Measurements from ENCODE around the gene PODXL2. TPM values are rescaled to one million over a fixed set of nuclear protein-coding genes. Genes with fewer than 3 reads are reported as not detected.
"Not testable (repeated sequence)": the region's sequence is repeated elsewhere in the genome, so short reads cannot be mapped to it uniquely, and the experiment has no call there.

Gene PODXL2
- polyA plus RNA-seq, 1 donor, result 10.9 TPM

- no peak for DNase-seq
- no peaks in the 10 kb centered on the region for H3K27me3 ChIP-seq (ENCODE audit: control insufficient read depth, insufficient read depth, low read length)
- H3K9me3 ChIP-seq (ENCODE audit: control insufficient read depth, low read depth, low read length), result no peaks in the 10 kb centered on the region
- no peak overlapping the region for H3K4me3 ChIP-seq (ENCODE audit: low read length)
- peaks cover 20% of the 10 kb centered on the region for H3K4me1 ChIP-seq (ENCODE audit: control insufficient read depth, insufficient read depth, low read length)
- no CpG with 5 or more reads among the region's 9 CpGs for WGBS (ENCODE audit: insufficient coverage, low lambda C conversion rate)
- H3K36me3 ChIP-seq (ENCODE audit: control insufficient read depth, insufficient read depth, low read length), result no peaks in the 10 kb centered on the region
- no peak overlapping the region for H3K27ac ChIP-seq (ENCODE audit: low read length)
Observed at GRCh38 chr3:127699416-127700300, 70.7 kb downstream of the PODXL2 start.

DNA sequence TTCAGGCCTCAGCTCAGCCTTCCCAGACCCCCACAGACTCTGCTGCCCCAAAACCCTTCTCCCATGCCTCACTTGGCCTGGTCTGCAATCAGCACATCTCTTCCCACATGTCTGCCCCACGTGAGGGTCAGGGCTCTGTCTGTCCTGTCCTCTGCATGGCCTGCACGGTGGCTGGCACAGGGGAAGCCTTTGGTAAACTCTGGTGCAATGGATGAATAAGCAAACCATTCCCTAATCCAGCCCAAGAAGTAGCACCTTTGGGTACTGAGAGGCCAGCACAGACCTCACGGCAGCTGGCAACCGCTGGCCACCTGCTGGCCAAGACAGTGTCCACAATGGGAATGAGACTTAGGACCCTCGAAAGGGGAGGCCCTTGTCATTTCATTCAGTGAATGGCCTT lies 71.4 kb downstream of the PODXL2 start:
- no peak for DNase-seq
- H3K36me3 ChIP-seq (ENCODE audit: control insufficient read depth, insufficient read depth, low read length), result no peaks in the 10 kb centered on the region
- WGBS (ENCODE audit: insufficient coverage, low lambda C conversion rate), result 40% methylated on average over 1 of the region's 5 CpGs
- no peaks in the 10 kb centered on the region for H3K27me3 ChIP-seq (ENCODE audit: control insufficient read depth, insufficient read depth, low read length)
- no peak overlapping the region for H3K27ac ChIP-seq (ENCODE audit: low read length)
- H3K9me3 ChIP-seq (ENCODE audit: control insufficient read depth, low read depth, low read length), result no peaks in the 10 kb centered on the region
- H3K4me1 ChIP-seq (ENCODE audit: control insufficient read depth, insufficient read depth, low read length), result peaks cover 20% of the 10 kb centered on the region
- H3K4me3 ChIP-seq (ENCODE audit: low read length), result no peak overlapping the region

DNA sequence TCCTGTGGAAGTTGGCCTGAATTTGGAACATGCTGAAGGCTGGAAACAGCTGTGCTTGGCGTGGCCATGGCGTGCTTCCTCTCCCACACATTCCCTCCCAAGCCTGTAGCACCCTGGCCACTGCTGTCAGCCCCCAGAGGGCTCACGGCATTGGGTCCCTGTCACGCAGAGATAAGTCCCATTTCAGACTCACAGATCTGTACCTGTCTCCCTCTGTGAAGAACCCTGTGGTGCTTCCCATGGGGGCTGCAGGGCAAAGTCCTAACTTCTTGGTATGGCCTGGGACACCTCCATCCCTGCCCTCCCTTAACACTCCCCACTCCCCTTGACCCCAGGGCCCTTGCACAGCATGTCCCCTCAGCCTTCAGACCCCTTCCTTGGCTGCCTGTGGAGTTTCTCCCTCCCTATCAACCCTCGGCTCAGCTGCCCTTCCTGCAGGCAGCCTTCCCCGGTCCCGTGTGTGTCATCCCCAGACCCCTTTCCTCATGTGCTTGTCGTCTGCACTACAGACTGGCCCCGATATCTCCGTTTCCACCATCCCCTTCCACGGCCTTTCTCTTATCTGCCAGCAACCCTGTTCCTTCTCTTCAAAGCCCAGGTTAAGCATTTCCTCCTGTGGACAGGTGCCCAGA lies 72.4 kb downstream of the PODXL2 start:
- Histone ChIP-seq H3K36me3 (ENCODE audit: control insufficient read depth, insufficient read depth, low read length) (no peaks in the 10 kb centered on the region), H3K27ac (ENCODE audit: low read length) (no peak overlapping the region), H3K9me3 (ENCODE audit: control insufficient read depth, low read depth, low read length) (no peaks in the 10 kb centered on the region), H3K4me3 (ENCODE audit: low read length) (no peak overlapping the region), H3K27me3 (ENCODE audit: control insufficient read depth, insufficient read depth, low read length) (no peaks in the 10 kb centered on the region), H3K4me1 (ENCODE audit: control insufficient read depth, insufficient read depth, low read length) (peaks cover 16% of the 10 kb centered on the region)
- no peak for DNase-seq
- WGBS (ENCODE audit: insufficient coverage, low lambda C conversion rate), result 95% methylated on average over 3 of the region's 11 CpGs

- no peak for DNase-seq
- no peak overlapping the region for H3K4me3 ChIP-seq (ENCODE audit: low read length)
- no peaks in the 10 kb centered on the region for H3K27me3 ChIP-seq (ENCODE audit: control insufficient read depth, insufficient read depth, low read length)
- no peak overlapping the region for H3K27ac ChIP-seq (ENCODE audit: low read length)
- no peaks in the 10 kb centered on the region for H3K36me3 ChIP-seq (ENCODE audit: control insufficient read depth, insufficient read depth, low read length)
- WGBS (ENCODE audit: insufficient coverage, low lambda C conversion rate), result no CpG with 5 or more reads among the region's 4 CpGs
- peaks cover 10% of the 10 kb centered on the region for H3K4me1 ChIP-seq (ENCODE audit: control insufficient read depth, insufficient read depth, low read length)
- no peaks in the 10 kb centered on the region for H3K9me3 ChIP-seq (ENCODE audit: control insufficient read depth, low read depth, low read length)
Observed at GRCh38 chr3:127702151-127702578, 73.2 kb downstream of the PODXL2 start.

- not testable (repeated sequence) for H3K4me1 ChIP-seq (ENCODE audit: control insufficient read depth, insufficient read depth, low read length); H3K36me3 ChIP-seq (ENCODE audit: control insufficient read depth, insufficient read depth, low read length); H3K4me3 ChIP-seq (ENCODE audit: low read length); H3K27me3 ChIP-seq (ENCODE audit: control insufficient read depth, insufficient read depth, low read length); H3K9me3 ChIP-seq (ENCODE audit: control insufficient read depth, low read depth, low read length); DNase-seq; H3K27ac ChIP-seq (ENCODE audit: low read length)
- WGBS (ENCODE audit: insufficient coverage, low lambda C conversion rate), result no CpG with 5 or more reads among the region's 4 CpGs
Observed at GRCh38 chr3:127704840-127705239, 75.9 kb downstream of the PODXL2 start.

- DNase-seq, result no peak
- WGBS (ENCODE audit: insufficient coverage, low lambda C conversion rate), result 85% methylated on average over 3 of the region's 7 CpGs
- Histone ChIP-seq H3K27me3 (ENCODE audit: control insufficient read depth, insufficient read depth, low read length) (peaks cover 3% of the 10 kb centered on the region), H3K9me3 (ENCODE audit: control insufficient read depth, low read depth, low read length) (no peaks in the 10 kb centered on the region), H3K4me1 (ENCODE audit: control insufficient read depth, insufficient read depth, low read length) (peaks cover 4% of the 10 kb centered on the region), H3K27ac (ENCODE audit: low read length) (no peak overlapping the region), H3K36me3 (ENCODE audit: control insufficient read depth, insufficient read depth, low read length) (peaks cover 5% of the 10 kb centered on the region), H3K4me3 (ENCODE audit: low read length) (no peak overlapping the region)
Observed at GRCh38 chr3:127706312-127706711, 77.3 kb downstream of the PODXL2 start.

- H3K27ac ChIP-seq (ENCODE audit: low read length), result no peak overlapping the region
- peaks cover 3% of the 10 kb centered on the region for H3K27me3 ChIP-seq (ENCODE audit: control insufficient read depth, insufficient read depth, low read length)
- no CpG with 5 or more reads among the region's 16 CpGs for WGBS (ENCODE audit: insufficient coverage, low lambda C conversion rate)
- peaks cover 4% of the 10 kb centered on the region for H3K4me1 ChIP-seq (ENCODE audit: control insufficient read depth, insufficient read depth, low read length)
- no peaks in the 10 kb centered on the region for H3K9me3 ChIP-seq (ENCODE audit: control insufficient read depth, low read depth, low read length)
- peaks cover 5% of the 10 kb centered on the region for H3K36me3 ChIP-seq (ENCODE audit: control insufficient read depth, insufficient read depth, low read length)
- DNase-seq, result no peak
- no peak overlapping the region for H3K4me3 ChIP-seq (ENCODE audit: low read length)
Observed at GRCh38 chr3:127706785-127707351, 77.9 kb downstream of the PODXL2 start.

- H3K4me1 ChIP-seq (ENCODE audit: control insufficient read depth, insufficient read depth, low read length), result peaks cover 4% of the 10 kb centered on the region
- DNase-seq, result no peak
- no peaks in the 10 kb centered on the region for H3K9me3 ChIP-seq (ENCODE audit: control insufficient read depth, low read depth, low read length)
- no peak overlapping the region for H3K27ac ChIP-seq (ENCODE audit: low read length)
- H3K36me3 ChIP-seq (ENCODE audit: control insufficient read depth, insufficient read depth, low read length), result peaks cover 5% of the 10 kb centered on the region
- H3K4me3 ChIP-seq (ENCODE audit: low read length), result no peak overlapping the region
- H3K27me3 ChIP-seq (ENCODE audit: control insufficient read depth, insufficient read depth, low read length), result peaks cover 3% of the 10 kb centered on the region
- WGBS (ENCODE audit: insufficient coverage, low lambda C conversion rate), result 30% methylated on average over 2 of the region's 13 CpGs
Observed at GRCh38 chr3:127707851-127708411, 78.9 kb downstream of the PODXL2 start.

- peaks cover 5% of the 10 kb centered on the region for H3K36me3 ChIP-seq (ENCODE audit: control insufficient read depth, insufficient read depth, low read length)
- no peak overlapping the region for H3K27ac ChIP-seq (ENCODE audit: low read length)
Observed at GRCh38 chr3:127708837-127709236, 79.9 kb downstream of the PODXL2 start.

DNA sequence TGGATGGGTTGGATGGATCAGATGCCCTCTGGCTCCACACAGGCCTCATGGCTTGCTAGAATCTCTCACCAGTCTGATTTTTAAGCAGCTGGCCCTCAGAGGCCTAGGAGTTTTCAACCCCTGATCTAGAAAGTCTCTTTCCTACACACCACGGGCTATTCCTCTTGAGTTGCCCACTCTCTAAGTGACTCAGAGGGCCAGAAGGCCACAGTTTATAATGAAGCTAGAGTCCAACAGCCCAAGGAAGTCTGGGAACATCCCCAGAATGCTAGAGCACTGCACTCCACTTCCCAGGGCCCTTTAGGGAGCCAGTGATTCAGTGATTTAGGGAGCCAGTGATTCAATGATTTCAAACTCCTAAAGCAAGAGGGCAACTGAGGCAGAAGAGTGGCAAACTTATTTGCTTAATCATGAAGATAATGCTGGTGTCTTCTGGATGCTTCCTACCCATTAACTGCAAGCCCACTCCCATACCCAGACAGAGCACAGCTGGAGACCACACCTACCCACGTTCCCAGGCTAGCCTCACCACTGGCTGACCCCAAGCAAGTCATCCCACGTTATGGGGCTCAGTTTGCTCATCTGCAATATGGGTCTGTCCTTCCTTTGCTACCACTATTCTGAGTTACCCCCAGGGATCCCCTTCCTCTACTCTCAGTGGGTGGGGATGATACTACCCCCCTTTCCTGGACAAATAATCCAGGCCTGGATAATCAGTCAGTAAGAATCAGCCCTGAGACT lies 80.5 kb downstream of the PODXL2 start:
- peaks cover 4% of the 10 kb centered on the region for H3K4me1 ChIP-seq (ENCODE audit: control insufficient read depth, insufficient read depth, low read length)
- H3K4me3 ChIP-seq (ENCODE audit: low read length), result no peak overlapping the region
- H3K36me3 ChIP-seq (ENCODE audit: control insufficient read depth, insufficient read depth, low read length), result peaks cover 5% of the 10 kb centered on the region
- no peaks in the 10 kb centered on the region for H3K9me3 ChIP-seq (ENCODE audit: control insufficient read depth, low read depth, low read length)
- no peak for DNase-seq
- no CpG with 5 or more reads among the region's 3 CpGs for WGBS (ENCODE audit: insufficient coverage, low lambda C conversion rate)
- H3K27me3 ChIP-seq (ENCODE audit: control insufficient read depth, insufficient read depth, low read length), result peaks cover 3% of the 10 kb centered on the region
- no peak overlapping the region for H3K27ac ChIP-seq (ENCODE audit: low read length)

More at GRCh38 chr3:127708837-127709236, 79.9 kb downstream of the PODXL2 start:
- Histone ChIP-seq H3K9me3 (ENCODE audit: control insufficient read depth, low read depth, low read length) (no peaks in the 10 kb centered on the region), H3K27me3 (ENCODE audit: control insufficient read depth, insufficient read depth, low read length) (peaks cover 3% of the 10 kb centered on the region), H3K4me1 (ENCODE audit: control insufficient read depth, insufficient read depth, low read length) (peaks cover 4% of the 10 kb centered on the region), H3K4me3 (ENCODE audit: low read length) (no peak overlapping the region)
- WGBS (ENCODE audit: insufficient coverage, low lambda C conversion rate), result no CpG with 5 or more reads among the region's 2 CpGs
- no peak for DNase-seq
